CD4-positive, CD25-positive, alpha-beta regulatory T cell (primary cell): ENCODE results near the gene SPO11. TPM values are rescaled to one million over a fixed set of nuclear protein-coding genes. Genes with fewer than 3 reads are reported as not detected.

Source experiments
- ATAC-seq, 2 donors: fragments of 150-1000 bp; cut with Tn5 transposase; one replicate each; pipeline ENCODE4 v1.10.0; 2021; ENCODE audit warnings: low read depth in 2 of 2, moderate number of reproducible peaks in 2 of 2, moderate library complexity in 1 of 2
- DNase-seq, 3 donors: peaks; one replicate each; pipeline versions ENCODE4 v3.0.0 to v3.0.0-alpha.2; 2012 to 2022; ENCODE audit warnings: mixed read lengths in 1 of 3
- H3K27ac ChIP-seq: one replicate; pipeline ENCODE4 v1.7.0; 2013; ENCODE audit warnings: mild to moderate bottlenecking, low read length; ENCODE audit not compliant: insufficient read depth, poor library complexity, severe bottlenecking
- H3K27me3 ChIP-seq: one replicate; pipeline ENCODE4 v1.7.0; 2013; ENCODE audit warnings: low read length; ENCODE audit not compliant: control insufficient read depth, insufficient read depth
- H3K36me3 ChIP-seq: one replicate; pipeline ENCODE4 v1.7.0; 2013; ENCODE audit warnings: mild to moderate bottlenecking, low read length, moderate library complexity; ENCODE audit not compliant: control insufficient read depth, insufficient read depth
- H3K4me1 ChIP-seq: 2 replicates; pipeline ENCODE4 v1.7.0; 2013; ENCODE audit warnings: mild to moderate bottlenecking, low read length; ENCODE audit not compliant: insufficient read depth, control insufficient read depth, poor library complexity, severe bottlenecking
- H3K4me3 ChIP-seq: one replicate; pipeline ENCODE4 v1.7.0; 2013; ENCODE audit warnings: low read depth, mild to moderate bottlenecking, low read length, moderate library complexity
- H3K9me3 ChIP-seq, 2 experiments: 1 replicate in 1 of 2; 2 replicates in 1 of 2; pipeline ENCODE4 v1.7.0; 2013; ENCODE audit warnings: low read length in 2 of 2, mild to moderate bottlenecking in 1 of 2, moderate library complexity in 1 of 2; ENCODE audit not compliant: control insufficient read depth in 2 of 2
- H3K27ac Mint-ChIP-seq, 3 donors: one replicate each; pipeline ENCODE4 v1.8.0; 2020 to 2022; ENCODE audit warnings: mild to moderate bottlenecking in 3 of 3, mixed read lengths in 3 of 3, moderate library complexity in 2 of 3
- H3K27me3 Mint-ChIP-seq: one replicate; pipeline ENCODE4 v1.8.0; 2022; ENCODE audit warnings: mild to moderate bottlenecking, mixed read lengths
- H3K36me3 Mint-ChIP-seq: one replicate; pipeline ENCODE4 v1.8.0; 2020; ENCODE audit warnings: mixed read lengths
- H3K4me1 Mint-ChIP-seq, 4 donors: one replicate each; pipeline ENCODE4 v1.8.0; 2020 to 2022; ENCODE audit warnings: mixed read lengths in 4 of 4, mild to moderate bottlenecking in 1 of 4
- H3K4me3 Mint-ChIP-seq, 4 donors: one replicate each; pipeline ENCODE4 v1.8.0; 2020 to 2022; ENCODE audit warnings: mild to moderate bottlenecking in 4 of 4, mixed read lengths in 4 of 4, moderate library complexity in 3 of 4
- H3K9me3 Mint-ChIP-seq, 7 donors: one replicate each; pipeline ENCODE4 v1.8.0; 2020 to 2022; ENCODE audit warnings: mixed read lengths in 7 of 7, mild to moderate bottlenecking in 3 of 7, moderate library complexity in 2 of 7
- polyA plus RNA-seq, 4 donors: library from polyadenylated mRNA; unstranded; fragments of 300-500 nt; fragmentation: Illumina TruSeq; gene quantifications; one replicate each; pipeline ENCODE4 v1.2.3, GENCODE V29; 2021
- total RNA-seq: library from RNA; stranded (reverse); gene quantifications from one replicate; pipeline ENCODE4 v1.2.3, GENCODE V29; 2022

The SPO11 gene
- total and polyA plus RNA-seq, 5 donors from 2014 or later, result not detected

DNA sequence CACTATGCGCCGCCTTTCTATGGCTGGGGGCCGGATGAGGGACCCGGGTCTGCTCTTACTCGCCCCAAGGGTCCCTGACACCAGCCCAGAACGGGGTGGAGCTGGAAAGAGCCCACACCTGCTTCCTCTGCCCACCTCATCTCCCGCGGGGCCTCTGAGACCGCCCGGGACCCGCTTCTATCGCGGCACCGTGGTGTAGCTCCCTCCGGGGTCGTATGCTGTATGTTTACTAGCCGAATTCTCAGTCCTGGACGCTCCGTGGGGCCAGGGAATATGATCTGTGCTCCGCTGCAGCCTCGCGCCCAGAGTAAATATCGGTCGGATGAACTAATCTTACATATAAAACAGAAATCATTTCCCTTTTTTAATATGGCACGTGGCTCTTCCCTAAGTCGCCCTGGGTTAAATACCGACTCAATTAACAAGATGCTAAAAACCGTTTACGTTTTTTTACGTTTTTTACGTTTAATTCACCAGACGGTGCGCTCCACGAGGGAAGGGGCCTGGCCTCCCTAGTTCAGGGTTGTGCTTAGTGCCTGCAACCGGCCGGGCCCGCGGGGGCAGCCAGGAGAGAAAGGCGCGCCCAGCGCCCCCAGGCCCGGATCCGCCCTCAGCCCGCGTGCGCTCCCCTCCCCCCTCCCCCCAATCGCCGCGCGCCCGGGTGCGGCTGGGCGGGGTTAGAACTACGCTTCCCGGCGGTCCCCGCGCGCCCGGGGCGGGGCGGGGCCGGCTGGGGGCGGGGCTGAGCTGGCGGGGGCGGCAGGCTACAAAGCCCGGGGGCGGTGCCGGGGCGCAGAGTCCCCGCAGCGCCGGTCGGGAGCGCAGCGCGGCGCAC is 61.2 kb downstream of the SPO11 start, which contains the start of gene RBM38:
RBM38 (plus strand) TSS at position 793 of the 835 bp plus-strand sequence. CDS start 186 bp downstream, outside the sequence.
- Mint-ChIP-seq H3K27me3 (peaks cover 8% of the 10 kb centered on the region), H3K4me1 (peaks cover 5 to 48% (median 28%) of the 10 kb centered on the region in 4 donors), H3K27ac (peak within 1 kb of the TSS; percentile 98 to 100 (median 99)), H3K36me3 (peaks cover 30% of the 10 kb centered on the region), H3K9me3 (peaks cover 0 to 2% (median 0%) of the 10 kb centered on the region in 7 donors), H3K4me3 (peak within 1 kb of the TSS; percentile 93 to 99 (median 98))
- ATAC-seq (peak; percentile 66 to 74), DNase-seq (peak; percentile 70 to 77 (median 75))
- H3K4me1 ChIP-seq, result peaks cover 57% of the 10 kb centered on the region
- no peaks in the 10 kb centered on the region for H3K27me3 ChIP-seq
- peaks cover 27% of the 10 kb centered on the region for H3K36me3 ChIP-seq
- H3K9me3 ChIP-seq, result no peaks in the 10 kb centered on the region
- H3K27ac ChIP-seq, result peak within 1 kb of the TSS; percentile 94
- H3K4me3 ChIP-seq, result peak within 1 kb of the TSS; percentile 92

- H3K36me3 ChIP-seq, result peaks cover 35% of the 10 kb centered on the region
- Mint-ChIP-seq H3K4me1 (peaks cover 5 to 56% (median 35%) of the 10 kb centered on the region in 4 donors), H3K4me3 (peak overlapping the region; percentile 91 to 99 (median 96)), H3K36me3 (peaks cover 37% of the 10 kb centered on the region), H3K27me3 (peaks cover 8% of the 10 kb centered on the region), H3K27ac (peak overlapping the region; percentile 98 to 100 (median 99)), H3K9me3 (peaks cover 0 to 2% (median 0%) of the 10 kb centered on the region in 7 donors)
- no peaks in the 10 kb centered on the region for H3K9me3 ChIP-seq
- H3K27me3 ChIP-seq, result no peaks in the 10 kb centered on the region
- peaks cover 65% of the 10 kb centered on the region for H3K4me1 ChIP-seq
- H3K4me3 ChIP-seq, result peak overlapping the region; percentile 92
- DNase-seq (peak in 1 of 3 donors; percentile 51), ATAC-seq (peak in 1 of 2 donors; percentile 1)
- peak overlapping the region; percentile 94 for H3K27ac ChIP-seq
Observed at GRCh38 chr20:57391439-57392301, 62.1 kb downstream of the SPO11 start.

DNA sequence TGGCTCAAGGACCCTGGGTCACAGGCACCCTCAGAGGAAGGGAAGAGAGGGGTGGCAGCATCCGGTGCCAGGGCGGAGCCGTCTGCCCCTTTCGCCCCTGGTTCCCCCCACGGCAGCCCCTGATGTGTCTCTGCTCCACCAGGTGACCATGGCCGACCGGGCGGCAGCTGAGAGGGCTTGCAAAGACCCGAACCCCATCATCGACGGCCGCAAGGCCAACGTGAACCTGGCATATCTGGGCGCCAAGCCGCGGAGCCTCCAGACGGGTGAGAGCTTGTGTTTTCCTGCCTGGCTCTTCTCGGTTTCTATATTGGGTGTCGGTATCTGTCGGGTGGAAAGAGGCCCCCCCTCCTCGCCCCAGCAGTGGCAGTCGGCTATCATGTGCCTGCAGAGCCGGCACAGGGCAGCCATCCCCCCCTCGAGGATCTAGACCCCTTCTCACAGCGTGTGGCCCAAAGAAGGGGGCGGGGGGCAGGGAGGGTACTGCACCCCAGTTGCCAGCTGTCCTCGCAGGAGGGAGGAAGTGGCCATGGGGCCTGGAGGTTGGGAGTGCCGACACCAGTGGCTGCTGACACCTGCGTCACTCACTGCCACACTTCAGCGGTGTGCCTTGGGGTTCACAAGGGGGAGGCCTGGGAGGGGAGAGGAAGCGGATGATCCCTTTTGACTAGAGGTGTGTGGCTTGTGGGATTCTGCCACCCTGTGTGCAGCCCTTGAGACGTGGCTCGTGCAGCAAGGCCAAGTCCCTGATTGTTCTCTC is 63.1 kb downstream of the SPO11 start:
- peaks cover 8% of the 10 kb centered on the region for H3K27me3 Mint-ChIP-seq
- peaks cover 0 to 2% (median 0%) of the 10 kb centered on the region in 7 donors for H3K9me3 Mint-ChIP-seq
- H3K4me3 ChIP-seq, result peak overlapping the region; percentile 92
- peaks cover 5 to 66% (median 42%) of the 10 kb centered on the region in 4 donors for H3K4me1 Mint-ChIP-seq
- H3K4me3 Mint-ChIP-seq, result peak overlapping the region; percentile 91 to 99 (median 96)
- no peaks in the 10 kb centered on the region for H3K9me3 ChIP-seq
- peak overlapping the region; percentile 94 for H3K27ac ChIP-seq
- no peaks in the 10 kb centered on the region for H3K27me3 ChIP-seq
- H3K36me3 ChIP-seq, result peaks cover 45% of the 10 kb centered on the region
- peaks cover 75% of the 10 kb centered on the region for H3K4me1 ChIP-seq
- peaks cover 45% of the 10 kb centered on the region for H3K36me3 Mint-ChIP-seq
- ATAC-seq (peak; percentile 58 to 60), DNase-seq (peak; percentile 79 to 92 (median 92))
- H3K27ac Mint-ChIP-seq, result peak overlapping the region; percentile 98 to 100 (median 99)

Other genes with a start within 250 kb of the SPO11 start
- not detected for gene BMP7, start 63.2 kb upstream of the SPO11 start, total RNA-seq
- not detected for gene BMP7, start 63.2 kb upstream of the SPO11 start, polyA plus RNA-seq
- 33.0 TPM for gene RAE1, start 21.5 kb downstream of the SPO11 start, total RNA-seq
- 10 to 100 TPM; 34.5 to 52.1 (median 42.8) TPM for gene RAE1, start 21.5 kb downstream of the SPO11 start, polyA plus RNA-seq
- 322 TPM for gene RBM38, start 61.6 kb downstream of the SPO11 start, total RNA-seq
- gene RBM38, start 61.6 kb downstream of the SPO11 start, polyA plus RNA-seq, result 100 to 1,000 TPM in 2 of 4 donors, 10 to 100 TPM in 2; 71.9 to 163 (median 102) TPM
- not detected for gene CTCFL, start 195.3 kb downstream of the SPO11 start, total RNA-seq
- not detected for gene CTCFL, start 195.3 kb downstream of the SPO11 start, polyA plus RNA-seq
- gene PCK1, start 231.3 kb downstream of the SPO11 start, total RNA-seq, result not detected
- gene PCK1, start 231.3 kb downstream of the SPO11 start, polyA plus RNA-seq, result not detected